SK-N-SH (cell line): Measurements from ENCODE around the gene ENTPD6. TPM values are rescaled to one million over a fixed set of nuclear protein-coding genes. Genes with fewer than 3 reads are reported as not detected.
A peak's percentile ranks its signal among the peaks of the same experiment; 100 is the strongest.
"Not testable (repeated sequence)": the region's sequence is repeated elsewhere in the genome, so short reads cannot be mapped to it uniquely, and the experiment has no call there.

ENCODE experiments used
- CTCF ChIA-PET: fragments of 300-600, 350-600 bp; formaldehyde crosslinking; extraction: SDS; loops from one replicate; lab custom pipeline; 2021; lab: Yijun Ruan, JAX
- POLR2A ChIA-PET: fragments of 350-600 bp; sonication (Branson Sonifier 250); formaldehyde crosslinking; extraction: SDS; loops from one replicate; lab custom pipeline; 2020; ENCODE audit warnings: antibody characterized with exemption, inconsistent platforms; lab: Yijun Ruan, JAX
- DNase-seq: peaks from one replicate; pipeline ENCODE4 v3.0.0; 2012
- H2AFZ ChIP-seq: fragments of 200-600 bp; sonication (generic); 2 replicates; pipeline ENCODE4 v1.8.1; 2016; ENCODE audit warnings: antibody characterized with exemption, mild to moderate bottlenecking, low read depth
- H3F3A ChIP-seq: fragments of 200-600 bp; sonication (generic); replicated peaks from 2 replicates; pipeline ENCODE3; 2016; ENCODE audit warnings: antibody characterized with exemption, mild to moderate bottlenecking; ENCODE audit not compliant: insufficient read depth
- H3K27ac ChIP-seq, 2 experiments: fragments of 200-500 bp in 1 of 2; fragments of 200-600 bp in 1 of 2; sonication (Bioruptor generic) in 1 of 2; sonication (generic), shearing (Covaris generic) in 1 of 2; 2 replicates each; pipeline versions ENCODE4 v1.5.1 to v1.6.1; 2014 to 2016; ENCODE audit warnings: low read depth in 2 of 2, inconsistent platforms in 1 of 2, low read length in 1 of 2, mild to moderate bottlenecking in 1 of 2, mixed read lengths in 1 of 2
- H3K27me3 ChIP-seq: fragments of 200-600 bp; sonication (generic), shearing (Covaris generic); 2 replicates; pipeline ENCODE4 v1.6.1; 2016; ENCODE audit warnings: mixed run types; ENCODE audit not compliant: insufficient read depth
- H3K36me3 ChIP-seq, 2 experiments: fragments of 200-500 bp in 1 of 2; fragments of 200-600 bp in 1 of 2; sonication (Bioruptor generic) in 1 of 2; sonication (generic) in 1 of 2; replicated peaks in 1 of 2; 2 replicates each; pipeline versions ENCODE3 to v1.5.1; 2014 to 2016; ENCODE audit warnings: low read length in 1 of 2, mild to moderate bottlenecking in 1 of 2; ENCODE audit not compliant: insufficient read depth in 2 of 2, control insufficient read depth in 1 of 2
- H3K4me1 ChIP-seq, 2 experiments: fragments of 200-500 bp in 1 of 2; fragments of 200-600 bp in 1 of 2; sonication (Bioruptor generic) in 1 of 2; sonication (generic), shearing (Covaris generic) in 1 of 2; 2 replicates each; pipeline versions ENCODE4 v1.5.1 to v1.6.1; 2014 to 2016; ENCODE audit warnings: low read depth in 1 of 2, low read length in 1 of 2, mixed run types in 1 of 2; ENCODE audit not compliant: insufficient read depth in 2 of 2, control insufficient read depth in 1 of 2
- H3K4me2 ChIP-seq: fragments of 200-600 bp; sonication (generic), shearing (Covaris generic); 2 replicates; pipeline ENCODE4 v1.6.1; 2017; ENCODE audit warnings: mixed run types
- H3K4me3 ChIP-seq, 2 experiments: fragments of 200-500 bp in 1 of 2; fragments of 200-600 bp in 1 of 2; sonication (Bioruptor generic) in 1 of 2; sonication (generic), shearing (Covaris generic) in 1 of 2; 2 replicates each; pipeline versions ENCODE4 v1.5.1 to v1.8.1; 2014 to 2016; ENCODE audit warnings: low read depth in 2 of 2, inconsistent platforms in 1 of 2, low read length in 1 of 2, mild to moderate bottlenecking in 1 of 2, mixed read lengths in 1 of 2, moderate library complexity in 1 of 2
- H3K79me2 ChIP-seq: fragments of 200-600 bp; sonication (generic); 2 replicates; pipeline ENCODE4 v1.8.1; 2017; ENCODE audit warnings: mild to moderate bottlenecking; ENCODE audit not compliant: insufficient read depth
- H3K9ac ChIP-seq: fragments of 200-600 bp; sonication (generic); 2 replicates; pipeline ENCODE4 v1.6.1; 2017; ENCODE audit warnings: mixed run types
- H3K9me2 ChIP-seq: fragments of 200-600 bp; sonication (generic); 2 replicates; pipeline ENCODE4 v1.6.1; 2017; ENCODE audit warnings: mixed run types
- H3K9me3 ChIP-seq: fragments of 200-600 bp; sonication (generic); 2 replicates; pipeline ENCODE4 v1.6.1; 2017; ENCODE audit warnings: mixed run types, mild to moderate bottlenecking, moderate library complexity
- H4K20me1 ChIP-seq: fragments of 200-600 bp; sonication (generic); 2 replicates; pipeline ENCODE4 v1.6.1; 2017; ENCODE audit warnings: mild to moderate bottlenecking, mixed run types; ENCODE audit not compliant: insufficient read depth
- JUND ChIP-seq: IDR thresholded peaks from 2 replicates; pipeline ENCODE4 v1.4.0; 2012
- RAD21 ChIP-seq: IDR thresholded peaks from 2 replicates; pipeline ENCODE4 v1.6.1; 2012; ENCODE audit warnings: mild to moderate bottlenecking, low read length
- RCOR1 ChIP-seq: fragments of 150-350 bp; IDR thresholded peaks from 2 replicates; pipeline ENCODE4 v1.6.1; 2017; ENCODE audit warnings: antibody characterized with exemption, low read length
- TAF1 ChIP-seq: IDR thresholded peaks from 2 replicates; pipeline ENCODE4 v1.6.1; 2012; ENCODE audit warnings: low read depth, mild to moderate bottlenecking, low read length, moderate library complexity, borderline replicate concordance
- TEAD4 ChIP-seq: IDR thresholded peaks from 2 replicates; pipeline ENCODE4 v1.4.0; 2012; ENCODE audit warnings: mild to moderate bottlenecking, borderline replicate concordance; ENCODE audit not compliant: insufficient read depth
- YY1 ChIP-seq: IDR thresholded peaks from 2 replicates; pipeline ENCODE4 v1.4.0; 2012; ENCODE audit warnings: low read depth, mild to moderate bottlenecking
- WGBS: methylation state at CpG from one replicate; pipeline ENCODE4 v1.1.6; 2017; ENCODE audit warnings: low lambda C conversion rate; 5-methylcytosine and 5-hydroxymethylcytosine counted together
- polyA plus RNA-seq, 3 experiments: library from polyadenylated mRNA; depleted of rRNA; stranded (reverse); fragments of >200 nt; gene quantifications; 2 replicates each; pipeline ENCODE4 v1.2.3, GENCODE V29; 2012
- TF ChIP-seq, protein P1 (sequence below): IDR thresholded peaks from 2 replicates; pipeline ENCODE4 v1.4.0; 2012; ENCODE audit warnings: low read depth, borderline replicate concordance
- TF ChIP-seq, protein P2 (sequence below): fragments of 150-350 bp; IDR thresholded peaks from 2 replicates; pipeline ENCODE4 v1.6.1; 2016; ENCODE audit warnings: mild to moderate bottlenecking, low read depth, low read length
- TF ChIP-seq, protein P3 (sequence below): fragments of 200-600 bp; sonication (generic); IDR thresholded peaks from 2 replicates; pipeline ENCODE4 v1.6.1; 2017; ENCODE audit warnings: antibody characterized with exemption, mild to moderate bottlenecking, moderate library complexity
- TF ChIP-seq, protein P4 (sequence below): IDR thresholded peaks from 2 replicates; pipeline ENCODE4 v1.4.0; 2012; ENCODE audit warnings: low read depth, borderline replicate concordance
- TF ChIP-seq, protein P5 (sequence below): fragments of 150-350 bp; IDR thresholded peaks from 2 replicates; pipeline ENCODE4 v1.6.1; 2017; ENCODE audit warnings: antibody characterized with exemption, low read length, low read depth, borderline replicate concordance

The ENTPD6 gene
- polyA plus RNA-seq, 1 of the 3 experiments (the other 2 are of a cell fraction) = 76.1 TPM

DNA sequence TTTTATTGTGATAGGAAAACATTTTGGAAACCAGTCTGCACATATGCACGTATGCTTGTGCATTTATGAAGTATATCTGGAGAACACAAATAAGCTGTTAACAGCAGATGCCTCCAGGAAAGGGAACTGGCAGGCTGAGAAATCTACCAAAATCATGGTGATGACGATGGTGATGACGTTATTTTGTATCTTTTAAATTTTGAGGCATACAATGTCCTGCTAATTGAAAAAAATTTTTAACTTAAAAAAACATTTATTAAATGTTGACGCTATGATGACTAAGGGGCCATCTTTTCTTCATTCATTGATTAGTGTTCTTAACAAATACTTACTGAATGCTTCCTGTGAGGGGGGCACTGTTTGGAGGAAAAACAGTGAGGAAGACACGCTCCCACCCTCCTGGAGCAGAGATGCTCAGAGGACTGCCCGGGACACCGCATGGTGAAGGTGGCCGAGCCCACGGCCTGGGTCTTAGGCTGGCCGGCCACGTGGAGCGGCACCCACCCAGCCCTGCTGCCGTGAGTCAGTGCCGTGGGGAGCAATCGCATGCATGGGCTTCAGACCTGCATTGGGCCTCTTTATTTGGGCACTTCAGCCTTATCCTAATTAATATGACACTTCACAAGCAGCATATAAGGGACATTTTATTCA, 15.9 kb upstream of the ENTPD6 start:
- no peaks in the 10 kb centered on the region for H3K36me3 ChIP-seq
- 32% methylated on average over 6 of the region's 15 CpGs for WGBS
- H3K4me1 ChIP-seq = peaks cover 0 to 11% of the 10 kb centered on the region in 2 experiments; a peak in 1 of 4 replicates
- POLR2A ChIA-PET = no interaction called here
- H3K4me3 ChIP-seq = peak overlapping the region in 1 of 2 experiments; percentile 4; a peak in 1 of 4 replicates
- H3K4me2 ChIP-seq = peak overlapping the region; percentile 57
- no peak overlapping the region for H2AFZ ChIP-seq
- H3K9me2 ChIP-seq = no peaks in the 10 kb centered on the region
- H3K27ac ChIP-seq = peak overlapping the region in 1 of 2 experiments; percentile 46; a peak in 1 of 4 replicates
- peaks cover 11% of the 10 kb centered on the region for H3F3A ChIP-seq
- no peak for TF ChIP-seq RAD21
- no peak for TF ChIP-seq JUND
- TF ChIP-seq, protein P1, sequence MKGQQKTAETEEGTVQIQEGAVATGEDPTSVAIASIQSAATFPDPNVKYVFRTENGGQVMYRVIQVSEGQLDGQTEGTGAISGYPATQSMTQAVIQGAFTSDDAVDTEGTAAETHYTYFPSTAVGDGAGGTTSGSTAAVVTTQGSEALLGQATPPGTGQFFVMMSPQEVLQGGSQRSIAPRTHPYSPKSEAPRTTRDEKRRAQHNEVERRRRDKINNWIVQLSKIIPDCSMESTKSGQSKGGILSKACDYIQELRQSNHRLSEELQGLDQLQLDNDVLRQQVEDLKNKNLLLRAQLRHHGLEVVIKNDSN = no peak
- TF ChIP-seq, protein P2, sequence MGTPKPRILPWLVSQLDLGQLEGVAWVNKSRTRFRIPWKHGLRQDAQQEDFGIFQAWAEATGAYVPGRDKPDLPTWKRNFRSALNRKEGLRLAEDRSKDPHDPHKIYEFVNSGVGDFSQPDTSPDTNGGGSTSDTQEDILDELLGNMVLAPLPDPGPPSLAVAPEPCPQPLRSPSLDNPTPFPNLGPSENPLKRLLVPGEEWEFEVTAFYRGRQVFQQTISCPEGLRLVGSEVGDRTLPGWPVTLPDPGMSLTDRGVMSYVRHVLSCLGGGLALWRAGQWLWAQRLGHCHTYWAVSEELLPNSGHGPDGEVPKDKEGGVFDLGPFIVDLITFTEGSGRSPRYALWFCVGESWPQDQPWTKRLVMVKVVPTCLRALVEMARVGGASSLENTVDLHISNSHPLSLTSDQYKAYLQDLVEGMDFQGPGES = no peak
- no peak for TF ChIP-seq TAF1
- TF ChIP-seq, protein P3, sequence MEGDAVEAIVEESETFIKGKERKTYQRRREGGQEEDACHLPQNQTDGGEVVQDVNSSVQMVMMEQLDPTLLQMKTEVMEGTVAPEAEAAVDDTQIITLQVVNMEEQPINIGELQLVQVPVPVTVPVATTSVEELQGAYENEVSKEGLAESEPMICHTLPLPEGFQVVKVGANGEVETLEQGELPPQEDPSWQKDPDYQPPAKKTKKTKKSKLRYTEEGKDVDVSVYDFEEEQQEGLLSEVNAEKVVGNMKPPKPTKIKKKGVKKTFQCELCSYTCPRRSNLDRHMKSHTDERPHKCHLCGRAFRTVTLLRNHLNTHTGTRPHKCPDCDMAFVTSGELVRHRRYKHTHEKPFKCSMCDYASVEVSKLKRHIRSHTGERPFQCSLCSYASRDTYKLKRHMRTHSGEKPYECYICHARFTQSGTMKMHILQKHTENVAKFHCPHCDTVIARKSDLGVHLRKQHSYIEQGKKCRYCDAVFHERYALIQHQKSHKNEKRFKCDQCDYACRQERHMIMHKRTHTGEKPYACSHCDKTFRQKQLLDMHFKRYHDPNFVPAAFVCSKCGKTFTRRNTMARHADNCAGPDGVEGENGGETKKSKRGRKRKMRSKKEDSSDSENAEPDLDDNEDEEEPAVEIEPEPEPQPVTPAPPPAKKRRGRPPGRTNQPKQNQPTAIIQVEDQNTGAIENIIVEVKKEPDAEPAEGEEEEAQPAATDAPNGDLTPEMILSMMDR = no peak
- TF ChIP-seq, protein P4, sequence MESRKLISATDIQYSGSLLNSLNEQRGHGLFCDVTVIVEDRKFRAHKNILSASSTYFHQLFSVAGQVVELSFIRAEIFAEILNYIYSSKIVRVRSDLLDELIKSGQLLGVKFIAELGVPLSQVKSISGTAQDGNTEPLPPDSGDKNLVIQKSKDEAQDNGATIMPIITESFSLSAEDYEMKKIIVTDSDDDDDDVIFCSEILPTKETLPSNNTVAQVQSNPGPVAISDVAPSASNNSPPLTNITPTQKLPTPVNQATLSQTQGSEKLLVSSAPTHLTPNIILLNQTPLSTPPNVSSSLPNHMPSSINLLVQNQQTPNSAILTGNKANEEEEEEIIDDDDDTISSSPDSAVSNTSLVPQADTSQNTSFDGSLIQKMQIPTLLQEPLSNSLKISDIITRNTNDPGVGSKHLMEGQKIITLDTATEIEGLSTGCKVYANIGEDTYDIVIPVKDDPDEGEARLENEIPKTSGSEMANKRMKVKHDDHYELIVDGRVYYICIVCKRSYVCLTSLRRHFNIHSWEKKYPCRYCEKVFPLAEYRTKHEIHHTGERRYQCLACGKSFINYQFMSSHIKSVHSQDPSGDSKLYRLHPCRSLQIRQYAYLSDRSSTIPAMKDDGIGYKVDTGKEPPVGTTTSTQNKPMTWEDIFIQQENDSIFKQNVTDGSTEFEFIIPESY = no peak
- no peak for TF ChIP-seq RCOR1
- TF ChIP-seq YY1 = no peak
- no peak for TF ChIP-seq TEAD4
- TF ChIP-seq, protein P5, sequence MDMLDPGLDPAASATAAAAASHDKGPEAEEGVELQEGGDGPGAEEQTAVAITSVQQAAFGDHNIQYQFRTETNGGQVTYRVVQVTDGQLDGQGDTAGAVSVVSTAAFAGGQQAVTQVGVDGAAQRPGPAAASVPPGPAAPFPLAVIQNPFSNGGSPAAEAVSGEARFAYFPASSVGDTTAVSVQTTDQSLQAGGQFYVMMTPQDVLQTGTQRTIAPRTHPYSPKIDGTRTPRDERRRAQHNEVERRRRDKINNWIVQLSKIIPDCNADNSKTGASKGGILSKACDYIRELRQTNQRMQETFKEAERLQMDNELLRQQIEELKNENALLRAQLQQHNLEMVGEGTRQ = no peak
- H4K20me1 ChIP-seq = no peaks in the 10 kb centered on the region
- peaks cover 6% of the 10 kb centered on the region; the same call in 1 of the 2 replicates for H3K27me3 ChIP-seq
- CTCF ChIA-PET = interaction anchor here (0.6 to 2.5 kb wide), 17 partner anchors 9 to 219 kb away, joined by 3 to 23 read pairs (median 4); no protein-coding TSS in a partner anchor
- no peaks in the 10 kb centered on the region for H3K79me2 ChIP-seq
- DNase-seq = no peak
- H3K9me3 ChIP-seq = peaks cover 3% of the 10 kb centered on the region; the same call in 1 of the 2 replicates
- no peak overlapping the region for H3K9ac ChIP-seq

DNA sequence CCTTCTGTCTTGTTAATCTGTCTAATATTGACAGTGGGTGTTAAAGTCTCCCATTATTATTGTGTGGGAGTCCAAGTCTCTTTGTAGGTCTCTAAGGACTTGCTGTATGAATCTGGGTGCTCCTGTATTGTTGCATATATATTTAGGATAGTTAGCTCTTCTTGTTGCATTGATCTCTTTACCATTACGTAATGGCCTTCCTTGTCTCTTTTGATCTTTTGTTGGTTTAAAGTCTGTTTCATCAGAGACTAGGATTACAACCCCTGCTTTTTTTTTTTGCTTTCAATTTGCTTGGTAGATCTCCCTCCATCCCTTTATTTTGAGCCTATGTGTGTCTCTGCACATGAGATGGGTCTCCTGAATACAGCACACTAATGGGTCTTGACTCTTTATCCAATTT, 11.1 kb upstream of the ENTPD6 start:
- CTCF ChIA-PET = interaction anchor here (0.7 to 1.6 kb wide), 2 partner anchors 190 to 221 kb away, joined by 3 to 4 read pairs; no protein-coding TSS in a partner anchor

More for the DNA sequence above, 11.1 kb upstream of the ENTPD6 start:
- WGBS = 12% methylated on average over 1 of the region's 1 CpG
- H3K9me2 ChIP-seq, H2AFZ ChIP-seq, DNase-seq, H3F3A ChIP-seq, H3K4me2 ChIP-seq, H3K9ac ChIP-seq, H3K4me3 ChIP-seq, H3K27ac ChIP-seq, POLR2A ChIA-PET, H3K9me3 ChIP-seq, H4K20me1 ChIP-seq, H3K79me2 ChIP-seq, H3K4me1 ChIP-seq, H3K36me3 ChIP-seq: not testable (repeated sequence)
- H3K27me3 ChIP-seq = peaks cover 17% of the 10 kb centered on the region; the same call in 1 of the 2 replicates
